Body of pancreas (tissue), 4 donors: ENCODE results near the gene WDR93. TPM values are rescaled to one million over a fixed set of nuclear protein-coding genes. Genes with fewer than 3 reads are reported as not detected.

Experiments used
- ATAC-seq: fragments of 150-250 bp; one replicate; pipeline ENCODE4 v1.9.1; 2016
- DNase-seq, 4 donors: peaks; one replicate each; pipeline ENCODE4 v3.0.0-alpha.2; 2019
- H3K27ac ChIP-seq, 4 donors: fragments of 200-600 bp; sonication (generic); 1 replicate in 3 of 4; 2 replicates in 1 of 4; pipeline versions ENCODE4 v1.5.1 to v1.6.1; 2016 to 2019; ENCODE audit warnings: mild to moderate bottlenecking in 1 of 4, mixed read lengths in 1 of 4, moderate library complexity in 1 of 4
- H3K27me3 ChIP-seq, 2 donors: fragments of 200-600 bp; sonication (generic); one replicate each; pipeline ENCODE4 v1.6.0; 2016; ENCODE audit warnings: mild to moderate bottlenecking in 1 of 2
- H3K36me3 ChIP-seq, 2 donors: fragments of 200-600 bp; sonication (generic); replicated peaks in 1 of 2; 2 replicates each; pipeline ENCODE4 v1.5.1; 2016; ENCODE audit warnings: low read depth in 2 of 2; ENCODE audit not compliant: insufficient read depth in 1 of 2
- H3K4me1 ChIP-seq: fragments of 200-600 bp; sonication (generic); one replicate; pipeline ENCODE4 v1.6.0; 2016
- H3K4me3 ChIP-seq, 2 donors: fragments of 200-600 bp; sonication (generic); 1 replicate in 1 of 2; 2 replicates in 1 of 2; pipeline ENCODE4 v1.5.1; 2016 to 2019
- H3K9me3 ChIP-seq, 3 donors: fragments of 200-600 bp; sonication (generic); 1 replicate in 2 of 3; 2 replicates in 1 of 3; pipeline ENCODE4 v1.5.1; 2016
- POLR2A ChIP-seq, 3 donors: fragments of 450-650 bp; IDR thresholded peaks; one replicate each; pipeline ENCODE4 v1.6.1; 2016; ENCODE audit warnings: antibody characterized with exemption in 3 of 3, mild to moderate bottlenecking in 2 of 3
- WGBS, 2 donors: methylation state at CpG; one replicate each; pipeline ENCODE4 v1.1.5; 2017; 5-methylcytosine and 5-hydroxymethylcytosine counted together
- intact Hi-C: fragments of 100-400 bp; cut with DNase I; formaldehyde crosslinking; loops from one replicate; pipeline ENCODE4 v1.15.1; 2023
- total RNA-seq, 2 donors: library from RNA; depleted of rRNA; stranded (reverse); fragments of >200 nt; gene quantifications; one replicate each; pipeline ENCODE4 v1.1.0, GENCODE V29; 2016
- TF ChIP-seq, protein P1 (sequence below), 7 experiments: fragments of 450-650 bp in 4 of 7; fragments of 200-600 bp in 3 of 7; sonication (generic) in 3 of 7; IDR thresholded peaks; one replicate each; pipeline ENCODE4 v1.5.1; 2016 to 2019; ENCODE audit warnings: antibody characterized with exemption in 7 of 7

WDR93 gene
- total RNA-seq, 2 donors from 2014 or later = 0.66 TPM; not detected in 1

DNA sequence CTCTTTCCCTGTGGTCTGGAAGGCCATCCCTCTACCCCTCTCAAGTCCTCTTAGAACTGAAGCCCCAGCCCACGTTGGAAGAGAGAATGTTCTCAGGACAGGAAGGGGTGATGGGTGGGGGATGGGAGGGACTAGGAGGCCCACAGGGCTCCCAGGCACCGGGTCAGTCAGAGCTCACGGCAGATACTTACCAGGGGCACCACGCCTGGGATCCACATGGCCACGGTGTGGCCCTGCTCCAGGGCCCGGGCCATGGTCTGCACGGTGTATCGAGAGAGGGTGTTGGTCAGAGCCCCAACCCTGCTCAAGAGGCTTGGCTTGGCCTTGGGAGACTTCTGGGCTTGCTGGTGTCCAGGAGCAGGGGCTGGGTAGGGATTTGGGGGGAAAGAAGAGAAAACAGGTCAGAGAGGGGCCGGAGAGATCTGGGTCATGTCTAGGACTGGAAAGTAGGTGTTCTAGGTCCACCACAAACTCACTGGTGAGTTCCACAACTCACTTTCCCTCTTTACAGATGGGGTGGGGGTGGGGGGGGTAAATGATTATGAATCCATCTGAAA lies 21.2 kb upstream of the WDR93 start:
- H3K27ac ChIP-seq = no peak overlapping the region
- intact Hi-C loops = no loop called here
- DNase-seq (no peak), ATAC-seq (no peak)
- peaks cover 8% of the 10 kb centered on the region for H3K4me1 ChIP-seq
- no peaks in the 10 kb centered on the region for H3K36me3 ChIP-seq
- TF ChIP-seq POLR2A (IDR thresholded peaks at IDR 0.05) = no peak
- TF ChIP-seq, protein P1, sequence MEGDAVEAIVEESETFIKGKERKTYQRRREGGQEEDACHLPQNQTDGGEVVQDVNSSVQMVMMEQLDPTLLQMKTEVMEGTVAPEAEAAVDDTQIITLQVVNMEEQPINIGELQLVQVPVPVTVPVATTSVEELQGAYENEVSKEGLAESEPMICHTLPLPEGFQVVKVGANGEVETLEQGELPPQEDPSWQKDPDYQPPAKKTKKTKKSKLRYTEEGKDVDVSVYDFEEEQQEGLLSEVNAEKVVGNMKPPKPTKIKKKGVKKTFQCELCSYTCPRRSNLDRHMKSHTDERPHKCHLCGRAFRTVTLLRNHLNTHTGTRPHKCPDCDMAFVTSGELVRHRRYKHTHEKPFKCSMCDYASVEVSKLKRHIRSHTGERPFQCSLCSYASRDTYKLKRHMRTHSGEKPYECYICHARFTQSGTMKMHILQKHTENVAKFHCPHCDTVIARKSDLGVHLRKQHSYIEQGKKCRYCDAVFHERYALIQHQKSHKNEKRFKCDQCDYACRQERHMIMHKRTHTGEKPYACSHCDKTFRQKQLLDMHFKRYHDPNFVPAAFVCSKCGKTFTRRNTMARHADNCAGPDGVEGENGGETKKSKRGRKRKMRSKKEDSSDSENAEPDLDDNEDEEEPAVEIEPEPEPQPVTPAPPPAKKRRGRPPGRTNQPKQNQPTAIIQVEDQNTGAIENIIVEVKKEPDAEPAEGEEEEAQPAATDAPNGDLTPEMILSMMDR (IDR thresholded peaks at IDR 0.05) = no peak
- H3K9me3 ChIP-seq = no peaks in the 10 kb centered on the region
- H3K4me3 ChIP-seq = no peak overlapping the region
- WGBS, 2 donors = 65 to 83% methylated on average over 6 to 9 of the region's 9 CpGs
- H3K27me3 ChIP-seq = no peaks in the 10 kb centered on the region

DNA sequence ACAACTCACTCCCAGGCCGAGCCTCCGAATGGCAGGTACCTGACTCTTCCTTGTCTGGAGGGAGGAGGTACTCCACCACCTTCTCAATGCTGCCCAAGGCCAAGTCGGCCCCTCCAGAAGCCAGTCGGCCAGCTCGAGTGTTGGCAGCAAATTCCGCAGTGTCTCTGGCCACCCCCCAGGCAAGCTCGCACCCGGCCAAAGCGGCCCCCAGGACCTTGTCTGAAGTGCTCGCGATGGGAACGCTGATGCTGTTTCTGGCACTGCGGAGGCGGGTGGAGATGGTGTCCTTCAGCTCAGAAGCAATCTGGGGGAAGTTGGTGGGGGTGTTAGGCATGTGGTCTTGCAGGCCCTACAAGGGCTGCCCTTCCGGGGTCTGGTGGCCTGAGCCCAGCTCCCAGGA lies 20.7 kb upstream of the WDR93 start:
- H3K4me3 ChIP-seq = no peak overlapping the region
- H3K4me1 ChIP-seq = peaks cover 6% of the 10 kb centered on the region
- intact Hi-C loops = no loop called here
- DNase-seq = no peak
- TF ChIP-seq, protein P1 (IDR thresholded peaks at IDR 0.05) = no peak
- no peak for TF ChIP-seq POLR2A (IDR thresholded peaks at IDR 0.05)
- H3K36me3 ChIP-seq = no peaks in the 10 kb centered on the region
- ATAC-seq = no peak
- WGBS, 2 donors = 89% methylated on average over 15 of the region's 15 CpGs; no CpG with 5 or more reads in 1 of the 2 donors
- H3K27ac ChIP-seq = no peak overlapping the region
- no peaks in the 10 kb centered on the region for H3K9me3 ChIP-seq
- no peaks in the 10 kb centered on the region for H3K27me3 ChIP-seq

DNA sequence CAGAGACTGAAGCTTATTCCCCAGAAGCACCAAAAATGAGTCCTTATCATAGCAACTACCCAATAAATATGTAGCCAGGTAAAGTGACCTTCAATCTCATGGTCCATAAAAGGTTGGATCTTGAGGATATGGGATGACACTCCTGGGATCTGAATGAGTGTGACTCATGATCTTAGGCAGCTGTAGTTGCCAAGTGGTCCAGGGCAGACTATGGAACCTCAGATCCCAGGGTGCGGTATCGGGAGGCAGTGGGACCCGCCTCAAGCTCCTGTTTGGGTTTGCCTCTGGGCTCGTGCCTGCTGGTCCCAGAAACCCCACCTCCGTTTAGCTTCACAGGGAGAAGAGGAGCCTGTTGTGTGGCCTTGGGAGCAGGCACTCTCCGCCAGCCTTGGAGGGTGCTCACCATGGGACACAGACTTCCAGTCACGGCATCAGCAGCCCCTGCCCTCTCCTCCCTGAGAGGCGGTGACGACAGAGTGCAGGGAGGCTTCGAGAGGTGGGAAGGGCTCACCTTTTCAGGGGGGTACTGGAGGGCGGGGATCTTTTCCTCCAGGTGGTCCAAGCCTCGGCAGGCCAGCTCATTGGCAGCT lies 19.5 kb upstream of the WDR93 start:
- intact Hi-C loops = no loop called here
- ATAC-seq = no peak
- Histone ChIP-seq H3K36me3 (no peaks in the 10 kb centered on the region), H3K27ac (no peak overlapping the region), H3K27me3 (no peaks in the 10 kb centered on the region), H3K4me1 (peaks cover under 1% of the 10 kb centered on the region), H3K4me3 (no peak overlapping the region), H3K9me3 (no peaks in the 10 kb centered on the region)
- DNase-seq = no peak
- 85 to 92% methylated on average over 5 to 11 of the region's 12 CpGs for WGBS, 2 donors
- no peak for TF ChIP-seq POLR2A (IDR thresholded peaks at IDR 0.05)
- TF ChIP-seq, protein P1 (IDR thresholded peaks at IDR 0.05) = no peak

DNA sequence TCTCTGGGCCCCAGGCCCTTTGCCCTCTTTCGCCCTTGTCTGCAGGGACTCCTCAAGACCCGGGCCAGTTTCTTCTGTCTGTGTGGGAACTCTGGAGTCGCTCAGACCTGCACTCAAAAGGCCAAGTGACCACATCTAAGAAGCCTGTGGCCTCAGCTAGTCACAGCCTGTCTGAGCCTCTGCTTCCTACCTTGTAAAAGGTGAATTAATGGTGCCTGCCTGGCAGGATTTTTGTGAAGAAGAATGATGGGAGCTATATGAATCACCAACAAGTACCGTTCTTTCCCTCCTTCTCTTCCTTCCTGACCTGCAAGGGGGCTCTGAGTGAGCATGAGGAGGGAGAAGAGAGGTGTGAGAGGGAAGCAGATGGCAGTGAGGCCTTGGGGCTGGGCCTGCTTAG lies 18.9 kb upstream of the WDR93 start:
- H3K4me3 ChIP-seq = no peak overlapping the region
- no peaks in the 10 kb centered on the region for H3K27me3 ChIP-seq
- no peaks in the 10 kb centered on the region for H3K9me3 ChIP-seq
- TF ChIP-seq POLR2A (IDR thresholded peaks at IDR 0.05) = no peak
- TF ChIP-seq, protein P1 (IDR thresholded peaks at IDR 0.05) = no peak
- 61 to 81% methylated on average over 3 to 4 of the region's 4 CpGs for WGBS, 2 donors
- DNase-seq (no peak), ATAC-seq (no peak)
- H3K27ac ChIP-seq = no peak overlapping the region
- H3K36me3 ChIP-seq = no peaks in the 10 kb centered on the region
- no peaks in the 10 kb centered on the region for H3K4me1 ChIP-seq
- intact Hi-C loops = no loop called here
